GM13977 (cell line): ENCODE measurements around the gene FMN1.

Experiments used
- DNase-seq: peaks from one replicate; pipeline ENCODE4 v3.0.0; 2012; ENCODE audit warnings: low spot score
- CTCF ChIP-seq: IDR thresholded peaks from 2 replicates; pipeline ENCODE4 v1.5.1; 2012; ENCODE audit warnings: mild to moderate bottlenecking, control low read depth; ENCODE audit not compliant: insufficient read depth; ENCODE audit errors: extremely low read depth, missing control alignments
- in situ Hi-C: fragments of 300-500 bp; cut with MboI; formaldehyde crosslinking; loops from one replicate; pipeline ENCODE4 v1.12.0; 2022; ENCODE audit warnings: low sequenced_read_pairs, low pct_unique_long_range_greater_than_20kb, mixed read lengths, inconsistent platforms; ENCODE audit not compliant: unreplicated experiment

The FMN1 gene

GRCh38 chr15:32871883-32872282 is 322.6 kb downstream of the FMN1 start:
- no peak for DNase-seq
- in situ Hi-C loops, result no loop called here
- no peak for TF ChIP-seq CTCF

GRCh38 chr15:32870240-32871033 is 324.1 kb downstream of the FMN1 start:
- peak; percentile 13 for DNase-seq
- in situ Hi-C loops, result no loop called here
- no peak for TF ChIP-seq CTCF

GRCh38 chr15:32869776-32870175 is 324.7 kb downstream of the FMN1 start:
- in situ Hi-C loops, result no loop called here
- no peak for DNase-seq
- no peak for TF ChIP-seq CTCF

- no peak for TF ChIP-seq CTCF
- in situ Hi-C loops, result no loop called here
- DNase-seq, result no peak
Observed at GRCh38 chr15:32867313-32867626, 327.2 kb downstream of the FMN1 start.

- in situ Hi-C loops, result no loop called here
- no peak for DNase-seq
- TF ChIP-seq CTCF, result no peak
Observed at GRCh38 chr15:32866454-32867312, 327.8 kb downstream of the FMN1 start.

- in situ Hi-C loops, result no loop called here
- no peak for TF ChIP-seq CTCF
Observed at GRCh38 chr15:32864841-32865240, 329.7 kb downstream of the FMN1 start.

More at GRCh38 chr15:32864841-32865240, 329.7 kb downstream of the FMN1 start:
- DNase-seq, result no peak
